SH-SY5Y (cell line): ENCODE data around the gene HSD3B1.

ENCODE experiments used
- GATA2 ChIP-seq: IDR thresholded peaks from 2 replicates; pipeline ENCODE4 v1.6.1; 2011; ENCODE audit warnings: mild to moderate bottlenecking, low read depth, low read length
- GATA3 ChIP-seq: IDR thresholded peaks from 2 replicates; pipeline ENCODE4 v1.6.1; 2011; ENCODE audit warnings: low read depth, mild to moderate bottlenecking, low read length, moderate library complexity

GRCh38 chr1:119489201-119489600 lies 17.8 kb upstream of the HSD3B1 start:
- TF ChIP-seq GATA3 = no peak
- no peak for TF ChIP-seq GATA2
